ENCODE measurements around the gene ERBB4. TPM values are rescaled to one million over a fixed set of nuclear protein-coding genes. Genes with fewer than 3 reads are reported as not detected.

Gene ERBB4
- total RNA-seq, 1 experiment from 2014 or later, result 0.15 TPM

DNA sequence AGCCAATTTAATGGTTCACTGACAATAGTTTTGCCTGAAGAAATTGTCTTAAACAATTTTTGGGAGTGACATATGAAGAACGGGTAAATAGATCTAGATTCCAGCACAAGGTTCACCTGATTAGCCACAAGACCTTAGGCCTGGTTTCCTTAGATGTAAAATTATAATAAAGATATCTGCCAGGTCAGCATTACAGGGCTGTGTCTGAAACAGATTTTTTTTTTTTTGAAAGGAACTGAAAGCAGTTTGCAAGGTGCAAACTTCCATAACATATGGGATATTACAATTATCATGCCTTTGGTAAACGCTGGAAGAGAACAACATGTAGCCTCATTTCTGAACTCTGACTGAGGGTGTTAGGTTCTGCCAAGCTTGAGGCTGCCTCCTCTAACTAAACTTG lies 599.4 kb downstream of the ERBB4 start:
- ATAC-seq (no peak), DNase-seq (ENCODE audit: low read depth, low spot score) (no peak)
- Histone ChIP-seq H3K4me1 (ENCODE audit: control insufficient read depth, insufficient read depth, low read length) (no peaks in the 10 kb centered on the region), H3K36me3 (ENCODE audit: control insufficient read depth, insufficient read depth, low read length) (no peaks in the 10 kb centered on the region; the same call in 1 of the 2 replicates), H3K4me3 (ENCODE audit: low read depth in 2 of 2, low read length in 2 of 2) (no peak overlapping the region), H3K9me3 (ENCODE audit: control insufficient read depth, insufficient read depth, low read depth, low read length) (no peaks in the 10 kb centered on the region; the same call in 1 of the 2 replicates), H3K27me3 (ENCODE audit: control insufficient read depth, insufficient read depth, low read length) (no peaks in the 10 kb centered on the region), H3K27ac (ENCODE audit: low read length) (no peak overlapping the region)
- in situ Hi-C loops (cut with HindIII; ENCODE audit: low pct_unique_long_range_greater_than_20kb, low sequenced_read_pairs), result no loop called here
- ChIA-PET POLR2A (no interaction called here), CTCF (no interaction called here)
- intact Hi-C loops (cut with micrococcal nuclease; ENCODE audit: unreplicated experiment), result no loop called here
- no TSS peak for BruUV-seq (replicated peaks)
- TF ChIP-seq, protein P1, sequence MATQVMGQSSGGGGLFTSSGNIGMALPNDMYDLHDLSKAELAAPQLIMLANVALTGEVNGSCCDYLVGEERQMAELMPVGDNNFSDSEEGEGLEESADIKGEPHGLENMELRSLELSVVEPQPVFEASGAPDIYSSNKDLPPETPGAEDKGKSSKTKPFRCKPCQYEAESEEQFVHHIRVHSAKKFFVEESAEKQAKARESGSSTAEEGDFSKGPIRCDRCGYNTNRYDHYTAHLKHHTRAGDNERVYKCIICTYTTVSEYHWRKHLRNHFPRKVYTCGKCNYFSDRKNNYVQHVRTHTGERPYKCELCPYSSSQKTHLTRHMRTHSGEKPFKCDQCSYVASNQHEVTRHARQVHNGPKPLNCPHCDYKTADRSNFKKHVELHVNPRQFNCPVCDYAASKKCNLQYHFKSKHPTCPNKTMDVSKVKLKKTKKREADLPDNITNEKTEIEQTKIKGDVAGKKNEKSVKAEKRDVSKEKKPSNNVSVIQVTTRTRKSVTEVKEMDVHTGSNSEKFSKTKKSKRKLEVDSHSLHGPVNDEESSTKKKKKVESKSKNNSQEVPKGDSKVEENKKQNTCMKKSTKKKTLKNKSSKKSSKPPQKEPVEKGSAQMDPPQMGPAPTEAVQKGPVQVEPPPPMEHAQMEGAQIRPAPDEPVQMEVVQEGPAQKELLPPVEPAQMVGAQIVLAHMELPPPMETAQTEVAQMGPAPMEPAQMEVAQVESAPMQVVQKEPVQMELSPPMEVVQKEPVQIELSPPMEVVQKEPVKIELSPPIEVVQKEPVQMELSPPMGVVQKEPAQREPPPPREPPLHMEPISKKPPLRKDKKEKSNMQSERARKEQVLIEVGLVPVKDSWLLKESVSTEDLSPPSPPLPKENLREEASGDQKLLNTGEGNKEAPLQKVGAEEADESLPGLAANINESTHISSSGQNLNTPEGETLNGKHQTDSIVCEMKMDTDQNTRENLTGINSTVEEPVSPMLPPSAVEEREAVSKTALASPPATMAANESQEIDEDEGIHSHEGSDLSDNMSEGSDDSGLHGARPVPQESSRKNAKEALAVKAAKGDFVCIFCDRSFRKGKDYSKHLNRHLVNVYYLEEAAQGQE (IDR thresholded peaks at IDR 0.05; ENCODE audit: insufficient read depth in 1 of 2, low read depth in 2 of 2, low read length in 1 of 2), result no peak
- TF ChIP-seq POLR2AphosphoS5 (IDR thresholded peaks at IDR 0.05; ENCODE audit: low read depth, low read length), result no peak
- TF ChIP-seq SIN3A (IDR thresholded peaks at IDR 0.05; ENCODE audit: borderline replicate concordance, insufficient read depth, low read depth, low read length), result no peak

DNA sequence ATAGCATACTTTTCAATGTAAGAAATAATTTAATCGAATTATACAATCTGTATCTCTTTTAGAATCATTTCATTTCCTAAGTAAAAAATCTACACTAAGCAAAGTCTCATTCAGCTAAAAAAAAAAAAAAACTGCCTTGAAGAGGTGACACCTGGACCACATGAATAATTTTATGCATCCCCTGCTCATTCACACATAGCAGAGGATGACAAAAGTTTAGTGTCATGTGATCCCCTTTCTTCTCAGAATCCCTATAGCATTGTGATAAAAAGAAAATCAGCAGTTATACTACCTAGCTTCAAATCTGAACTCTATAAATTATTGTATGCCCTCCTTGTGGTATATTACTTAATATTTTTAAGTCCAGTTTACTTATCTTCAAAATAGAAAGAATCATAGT lies 603.8 kb downstream of the ERBB4 start:
- intact Hi-C loops (cut with micrococcal nuclease; ENCODE audit: unreplicated experiment) (no loop called here), in situ Hi-C loops (cut with HindIII; ENCODE audit: low pct_unique_long_range_greater_than_20kb, low sequenced_read_pairs) (no loop called here)

More for the DNA sequence above, 603.8 kb downstream of the ERBB4 start:
- DNase-seq (ENCODE audit: low read depth, low spot score), result no peak
- ChIA-PET CTCF (no interaction called here), POLR2A (no interaction called here)
- no peak overlapping the region for H3K4me3 ChIP-seq (ENCODE audit: low read depth in 2 of 2, low read length in 2 of 2)
- TF ChIP-seq SIN3A (IDR thresholded peaks at IDR 0.05; ENCODE audit: borderline replicate concordance, insufficient read depth, low read depth, low read length) (no peak), POLR2AphosphoS5 (IDR thresholded peaks at IDR 0.05; ENCODE audit: low read depth, low read length) (no peak), TCF7L2 (IDR thresholded peaks at IDR 0.05; ENCODE audit: low read depth, low read length) (no peak)
- TF ChIP-seq, protein P2, sequence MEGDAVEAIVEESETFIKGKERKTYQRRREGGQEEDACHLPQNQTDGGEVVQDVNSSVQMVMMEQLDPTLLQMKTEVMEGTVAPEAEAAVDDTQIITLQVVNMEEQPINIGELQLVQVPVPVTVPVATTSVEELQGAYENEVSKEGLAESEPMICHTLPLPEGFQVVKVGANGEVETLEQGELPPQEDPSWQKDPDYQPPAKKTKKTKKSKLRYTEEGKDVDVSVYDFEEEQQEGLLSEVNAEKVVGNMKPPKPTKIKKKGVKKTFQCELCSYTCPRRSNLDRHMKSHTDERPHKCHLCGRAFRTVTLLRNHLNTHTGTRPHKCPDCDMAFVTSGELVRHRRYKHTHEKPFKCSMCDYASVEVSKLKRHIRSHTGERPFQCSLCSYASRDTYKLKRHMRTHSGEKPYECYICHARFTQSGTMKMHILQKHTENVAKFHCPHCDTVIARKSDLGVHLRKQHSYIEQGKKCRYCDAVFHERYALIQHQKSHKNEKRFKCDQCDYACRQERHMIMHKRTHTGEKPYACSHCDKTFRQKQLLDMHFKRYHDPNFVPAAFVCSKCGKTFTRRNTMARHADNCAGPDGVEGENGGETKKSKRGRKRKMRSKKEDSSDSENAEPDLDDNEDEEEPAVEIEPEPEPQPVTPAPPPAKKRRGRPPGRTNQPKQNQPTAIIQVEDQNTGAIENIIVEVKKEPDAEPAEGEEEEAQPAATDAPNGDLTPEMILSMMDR (IDR thresholded peaks at IDR 0.05), result no peak
- TF ChIP-seq, protein P1 (IDR thresholded peaks at IDR 0.05; ENCODE audit: insufficient read depth in 1 of 2, low read depth in 2 of 2, low read length in 1 of 2), result no peak
- no peaks in the 10 kb centered on the region for H3K27me3 ChIP-seq (ENCODE audit: control insufficient read depth, insufficient read depth, low read length)
- H3K27ac ChIP-seq (ENCODE audit: low read length), result no peak overlapping the region
- no peaks in the 10 kb centered on the region for H3K36me3 ChIP-seq (ENCODE audit: control insufficient read depth, insufficient read depth, low read length)
- no TSS peak for BruUV-seq (replicated peaks)
- H3K9me3 ChIP-seq (ENCODE audit: control insufficient read depth, insufficient read depth, low read depth, low read length), result no peaks in the 10 kb centered on the region; the same call in 1 of the 2 replicates
- no peak for ATAC-seq
- H3K4me1 ChIP-seq (ENCODE audit: control insufficient read depth, insufficient read depth, low read length), result no peaks in the 10 kb centered on the region
